CD4-positive, alpha-beta T cell treated with Interleukin-10 for 1 hour (primary cell): ENCODE data around the gene JSRP1.
A peak's percentile ranks its signal among the peaks of the same experiment; 100 is the strongest.

Source experiments
- DNase-seq: peaks from one replicate; pipeline ENCODE4 v3.0.0-alpha.2; 2020

Gene JSRP1

GRCh38 chr19:2266183-2266993 is 10.2 kb upstream of the JSRP1 start:
- no peak for DNase-seq

GRCh38 chr19:2261438-2262172 is 5.4 kb upstream of the JSRP1 start:
- peak; percentile 74 for DNase-seq

- DNase-seq: peak; percentile 47
These were observed 4.2 kb upstream of the JSRP1 start for GRCh38 chr19:2260341-2260805.

GRCh38 chr19:2259336-2259735 is 3.1 kb upstream of the JSRP1 start:
- no peak for DNase-seq

GRCh38 chr19:2255112-2255845 is 938 bp downstream of the JSRP1 start:
- DNase-seq: no peak

GRCh38 chr19:2254064-2254872 is 1.9 kb downstream of the JSRP1 start:
- DNase-seq: no peak

GRCh38 chr19:2253106-2254063 is 2.8 kb downstream of the JSRP1 start:
- peak; percentile 61 for DNase-seq

GRCh38 chr19:2252797-2253105 is 3.5 kb downstream of the JSRP1 start:
- DNase-seq: no peak

GRCh38 chr19:2252055-2252796 is 4.0 kb downstream of the JSRP1 start:
- DNase-seq: no peak

GRCh38 chr19:2251106-2252054 is 4.8 kb downstream of the JSRP1 start:
- no peak for DNase-seq

- no peak for DNase-seq
These were observed 5.5 kb downstream of the JSRP1 start for GRCh38 chr19:2250766-2251105.

GRCh38 chr19:2249880-2250765 is 6.1 kb downstream of the JSRP1 start:
- DNase-seq: no peak

GRCh38 chr19:2249010-2249866 is 7.0 kb downstream of the JSRP1 start, which contains the start of gene AMH:
Gene AMH, plus strand, starts transcription at chr19:2249323. Its CDS starts 10 bp downstream, at chr19:2249333.
- no peak for DNase-seq

GRCh38 chr19:2248136-2249009 is 7.8 kb downstream of the JSRP1 start:
- DNase-seq: no peak

GRCh38 chr19:2247433-2248101 is 8.7 kb downstream of the JSRP1 start:
- no peak for DNase-seq

- DNase-seq: no peak
These were observed 9.3 kb downstream of the JSRP1 start for GRCh38 chr19:2246801-2247361.
